ENCODE results near the gene CHID1.

DNA sequence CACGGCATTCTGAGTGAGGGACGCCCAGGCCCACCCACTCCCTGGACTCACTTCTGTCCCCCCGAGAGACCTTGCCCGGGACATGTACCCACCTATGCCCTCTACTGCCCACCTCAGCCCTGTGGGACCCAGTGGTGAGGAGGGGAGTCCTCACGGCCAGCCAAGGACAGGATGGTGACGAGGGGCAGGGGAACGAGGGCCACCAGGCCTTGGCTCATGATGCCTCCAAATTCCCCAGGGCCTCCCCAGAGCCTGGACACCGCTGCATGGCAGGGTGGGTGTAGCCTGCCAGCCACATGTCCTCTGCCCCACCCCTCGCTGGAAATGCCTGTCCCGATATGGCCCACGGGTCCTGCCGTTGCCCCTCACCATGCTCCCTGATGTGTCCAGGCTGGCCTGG is 41.8 kb downstream of the CHID1 start:
- TF ChIP-seq, protein P1, sequence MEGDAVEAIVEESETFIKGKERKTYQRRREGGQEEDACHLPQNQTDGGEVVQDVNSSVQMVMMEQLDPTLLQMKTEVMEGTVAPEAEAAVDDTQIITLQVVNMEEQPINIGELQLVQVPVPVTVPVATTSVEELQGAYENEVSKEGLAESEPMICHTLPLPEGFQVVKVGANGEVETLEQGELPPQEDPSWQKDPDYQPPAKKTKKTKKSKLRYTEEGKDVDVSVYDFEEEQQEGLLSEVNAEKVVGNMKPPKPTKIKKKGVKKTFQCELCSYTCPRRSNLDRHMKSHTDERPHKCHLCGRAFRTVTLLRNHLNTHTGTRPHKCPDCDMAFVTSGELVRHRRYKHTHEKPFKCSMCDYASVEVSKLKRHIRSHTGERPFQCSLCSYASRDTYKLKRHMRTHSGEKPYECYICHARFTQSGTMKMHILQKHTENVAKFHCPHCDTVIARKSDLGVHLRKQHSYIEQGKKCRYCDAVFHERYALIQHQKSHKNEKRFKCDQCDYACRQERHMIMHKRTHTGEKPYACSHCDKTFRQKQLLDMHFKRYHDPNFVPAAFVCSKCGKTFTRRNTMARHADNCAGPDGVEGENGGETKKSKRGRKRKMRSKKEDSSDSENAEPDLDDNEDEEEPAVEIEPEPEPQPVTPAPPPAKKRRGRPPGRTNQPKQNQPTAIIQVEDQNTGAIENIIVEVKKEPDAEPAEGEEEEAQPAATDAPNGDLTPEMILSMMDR (IDR thresholded peaks at IDR 0.05; ENCODE audit: low read depth, low read length, poor library complexity, severe bottlenecking), result no peak
- TF ChIP-seq EZH2phosphoT487 (IDR thresholded peaks at IDR 0.05; ENCODE audit: borderline replicate concordance, low read length), result no peak
